ENCODE data around the gene BMAL1. TPM values are rescaled to one million over a fixed set of nuclear protein-coding genes. Genes with fewer than 3 reads are reported as not detected.

The BMAL1 gene
- total RNA-seq, 1 experiment from 2014 or later: 10.9 TPM

- DNase-seq (no peak), ATAC-seq (no peak)
- CTCF ChIA-PET: interaction anchor here (0.6 kb wide), 1 partner anchor 17 kb away, joined by 5 read pairs; no protein-coding TSS in a partner anchor
Measured at GRCh38 chr11:13368041-13368446, 90.5 kb downstream of the BMAL1 start.

GRCh38 chr11:13373216-13373615, 95.6 kb downstream of the BMAL1 start:
- ATAC-seq: no peak
- BruUV-seq (replicated peaks): no TSS peak
- CTCF ChIA-PET: no interaction called here

More at GRCh38 chr11:13368041-13368446, 90.5 kb downstream of the BMAL1 start:
- H3K4me1 ChIP-seq (ENCODE audit: insufficient read depth, low read length): no peaks in the 10 kb centered on the region
- intact Hi-C loops (cut with micrococcal nuclease): no loop called here
- H3K4me2 ChIP-seq (ENCODE audit: low read length): no peak overlapping the region
- no peaks in the 10 kb centered on the region for H3F3A ChIP-seq (ENCODE audit: low read length, unreplicated experiment)
- no peaks in the 10 kb centered on the region for H3K27me3 ChIP-seq (ENCODE audit: low read length)
- no TSS peak for BruUV-seq (replicated peaks)
- H3K36me3 ChIP-seq (ENCODE audit: low read depth, low read length): no peaks in the 10 kb centered on the region
- no peak overlapping the region for H3K4me3 ChIP-seq (ENCODE audit: low read length)
- H3K79me2 ChIP-seq (ENCODE audit: low read length): no peaks in the 10 kb centered on the region
- no peak overlapping the region for H2AFZ ChIP-seq (ENCODE audit: low read length)
- H4K20me1 ChIP-seq (ENCODE audit: low read length): no peaks in the 10 kb centered on the region
- TF ChIP-seq CTCF (conservative IDR thresholded peaks at IDR 0.05; ENCODE audit: low read depth, low read length) (no peak), EZH2 (IDR thresholded peaks at IDR 0.05; ENCODE audit: low read length, unreplicated experiment) (no peak), EZH2phosphoT487 (IDR thresholded peaks at IDR 0.05; ENCODE audit: borderline replicate concordance, low read length) (no peak)
- POLR2A ChIA-PET (ENCODE audit: unreplicated experiment): no interaction called here
- H3K9me2 ChIP-seq (replicated peaks; ENCODE audit: low read length): no peaks in the 10 kb centered on the region
- H3K27ac ChIP-seq (ENCODE audit: low read length): no peak overlapping the region
- H3K9ac ChIP-seq (ENCODE audit: low read length): no peak overlapping the region
- no peaks in the 10 kb centered on the region for H3K9me3 ChIP-seq (ENCODE audit: low read length)

More at GRCh38 chr11:13373216-13373615, 95.6 kb downstream of the BMAL1 start:
- TF ChIP-seq CTCF (conservative IDR thresholded peaks at IDR 0.05; ENCODE audit: low read depth, low read length) (no peak), EZH2phosphoT487 (IDR thresholded peaks at IDR 0.05; ENCODE audit: borderline replicate concordance, low read length) (no peak), EZH2 (IDR thresholded peaks at IDR 0.05; ENCODE audit: low read length, unreplicated experiment) (no peak)
- H3K9ac ChIP-seq (ENCODE audit: low read length): no peak overlapping the region
- H3K36me3 ChIP-seq (ENCODE audit: low read depth, low read length): no peaks in the 10 kb centered on the region
- H2AFZ ChIP-seq (ENCODE audit: low read length): no peak overlapping the region
- H3K4me2 ChIP-seq (ENCODE audit: low read length): no peak overlapping the region
- POLR2A ChIA-PET (ENCODE audit: unreplicated experiment): no interaction called here
- no peak overlapping the region for H3K27ac ChIP-seq (ENCODE audit: low read length)
- no peaks in the 10 kb centered on the region for H3K9me2 ChIP-seq (replicated peaks; ENCODE audit: low read length)
- intact Hi-C loops (cut with micrococcal nuclease): no loop called here
- no peaks in the 10 kb centered on the region for H3K9me3 ChIP-seq (ENCODE audit: low read length)
- no peaks in the 10 kb centered on the region for H3K4me1 ChIP-seq (ENCODE audit: insufficient read depth, low read length)
- H3F3A ChIP-seq (ENCODE audit: low read length, unreplicated experiment): no peaks in the 10 kb centered on the region
- H3K4me3 ChIP-seq (ENCODE audit: low read length): no peak overlapping the region
- H3K27me3 ChIP-seq (ENCODE audit: low read length): no peaks in the 10 kb centered on the region
- H4K20me1 ChIP-seq (ENCODE audit: low read length): no peaks in the 10 kb centered on the region
- no peaks in the 10 kb centered on the region for H3K79me2 ChIP-seq (ENCODE audit: low read length)
- DNase-seq: no peak
